ENCODE measurements around the gene SPG21. TPM values are rescaled to one million over a fixed set of nuclear protein-coding genes. Genes with fewer than 3 reads are reported as not detected.

SPG21 gene
- polyA plus RNA-seq: 67.6 and 67.7 TPM in 2 replicates
- polyA minus RNA-seq: 62.6 and 63.8 TPM in 2 replicates

GRCh38 chr15:64989416-64990167 lies at the start of gene SPG21:
Gene SPG21 (minus strand): TSS chr15:64989914. CDS start chr15:64983569, 6,345 bp downstream.
- no peaks in the 10 kb centered on the region for H3K9me3 ChIP-seq (ENCODE audit: low read length)
- peak within 1 kb of the TSS; percentile 93 for H2AFZ ChIP-seq (ENCODE audit: low read depth, low read length)
- peak within 1 kb of the TSS; percentile 65 for H3K27ac ChIP-seq (ENCODE audit: low read length)
- TF ChIP-seq EZH2 (IDR thresholded peaks at IDR 0.05; ENCODE audit: borderline replicate concordance, insufficient read depth, low read length, poor library complexity, severe bottlenecking): no peak
- peak; percentile 60 for TF ChIP-seq POLR2AphosphoS5 (IDR thresholded peaks at IDR 0.05)
- TF ChIP-seq, protein P1, sequence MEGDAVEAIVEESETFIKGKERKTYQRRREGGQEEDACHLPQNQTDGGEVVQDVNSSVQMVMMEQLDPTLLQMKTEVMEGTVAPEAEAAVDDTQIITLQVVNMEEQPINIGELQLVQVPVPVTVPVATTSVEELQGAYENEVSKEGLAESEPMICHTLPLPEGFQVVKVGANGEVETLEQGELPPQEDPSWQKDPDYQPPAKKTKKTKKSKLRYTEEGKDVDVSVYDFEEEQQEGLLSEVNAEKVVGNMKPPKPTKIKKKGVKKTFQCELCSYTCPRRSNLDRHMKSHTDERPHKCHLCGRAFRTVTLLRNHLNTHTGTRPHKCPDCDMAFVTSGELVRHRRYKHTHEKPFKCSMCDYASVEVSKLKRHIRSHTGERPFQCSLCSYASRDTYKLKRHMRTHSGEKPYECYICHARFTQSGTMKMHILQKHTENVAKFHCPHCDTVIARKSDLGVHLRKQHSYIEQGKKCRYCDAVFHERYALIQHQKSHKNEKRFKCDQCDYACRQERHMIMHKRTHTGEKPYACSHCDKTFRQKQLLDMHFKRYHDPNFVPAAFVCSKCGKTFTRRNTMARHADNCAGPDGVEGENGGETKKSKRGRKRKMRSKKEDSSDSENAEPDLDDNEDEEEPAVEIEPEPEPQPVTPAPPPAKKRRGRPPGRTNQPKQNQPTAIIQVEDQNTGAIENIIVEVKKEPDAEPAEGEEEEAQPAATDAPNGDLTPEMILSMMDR (IDR thresholded peaks at IDR 0.05; ENCODE audit: poor library complexity, severe bottlenecking): no peak
- TF ChIP-seq EP300 (conservative IDR thresholded peaks at IDR 0.05; ENCODE audit: poor library complexity, severe bottlenecking): peak; percentile 62
- TF ChIP-seq SMC3 (conservative IDR thresholded peaks at IDR 0.05; ENCODE audit: poor library complexity): peak; percentile 50
- peak; percentile 94 for TF ChIP-seq MXI1 (conservative IDR thresholded peaks at IDR 0.05; ENCODE audit: poor library complexity, severe bottlenecking)
- TF ChIP-seq TAF1 (IDR thresholded peaks at IDR 0.05; ENCODE audit: low read depth): peak; percentile 71
- TF ChIP-seq, protein P2, sequence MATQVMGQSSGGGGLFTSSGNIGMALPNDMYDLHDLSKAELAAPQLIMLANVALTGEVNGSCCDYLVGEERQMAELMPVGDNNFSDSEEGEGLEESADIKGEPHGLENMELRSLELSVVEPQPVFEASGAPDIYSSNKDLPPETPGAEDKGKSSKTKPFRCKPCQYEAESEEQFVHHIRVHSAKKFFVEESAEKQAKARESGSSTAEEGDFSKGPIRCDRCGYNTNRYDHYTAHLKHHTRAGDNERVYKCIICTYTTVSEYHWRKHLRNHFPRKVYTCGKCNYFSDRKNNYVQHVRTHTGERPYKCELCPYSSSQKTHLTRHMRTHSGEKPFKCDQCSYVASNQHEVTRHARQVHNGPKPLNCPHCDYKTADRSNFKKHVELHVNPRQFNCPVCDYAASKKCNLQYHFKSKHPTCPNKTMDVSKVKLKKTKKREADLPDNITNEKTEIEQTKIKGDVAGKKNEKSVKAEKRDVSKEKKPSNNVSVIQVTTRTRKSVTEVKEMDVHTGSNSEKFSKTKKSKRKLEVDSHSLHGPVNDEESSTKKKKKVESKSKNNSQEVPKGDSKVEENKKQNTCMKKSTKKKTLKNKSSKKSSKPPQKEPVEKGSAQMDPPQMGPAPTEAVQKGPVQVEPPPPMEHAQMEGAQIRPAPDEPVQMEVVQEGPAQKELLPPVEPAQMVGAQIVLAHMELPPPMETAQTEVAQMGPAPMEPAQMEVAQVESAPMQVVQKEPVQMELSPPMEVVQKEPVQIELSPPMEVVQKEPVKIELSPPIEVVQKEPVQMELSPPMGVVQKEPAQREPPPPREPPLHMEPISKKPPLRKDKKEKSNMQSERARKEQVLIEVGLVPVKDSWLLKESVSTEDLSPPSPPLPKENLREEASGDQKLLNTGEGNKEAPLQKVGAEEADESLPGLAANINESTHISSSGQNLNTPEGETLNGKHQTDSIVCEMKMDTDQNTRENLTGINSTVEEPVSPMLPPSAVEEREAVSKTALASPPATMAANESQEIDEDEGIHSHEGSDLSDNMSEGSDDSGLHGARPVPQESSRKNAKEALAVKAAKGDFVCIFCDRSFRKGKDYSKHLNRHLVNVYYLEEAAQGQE (IDR thresholded peaks at IDR 0.05; ENCODE audit: borderline replicate concordance): peak; percentile 39
- peak; percentile 12 for TF ChIP-seq RAD21 (conservative IDR thresholded peaks at IDR 0.05)
- H3K36me3 ChIP-seq (ENCODE audit: insufficient read depth, low read length): peaks cover 3% of the 10 kb centered on the region
- no peaks in the 10 kb centered on the region for H3K9me2 ChIP-seq (ENCODE audit: insufficient read depth, low read length)
- no peaks in the 10 kb centered on the region for H4K20me1 ChIP-seq (ENCODE audit: insufficient read depth)
- peak within 1 kb of the TSS; percentile 87 for H3K4me3 ChIP-seq (ENCODE audit: low read length)
- peak within 1 kb of the TSS; percentile 81 for H3K9ac ChIP-seq (ENCODE audit: low read length)
- no peaks in the 10 kb centered on the region for H3K27me3 ChIP-seq (ENCODE audit: insufficient read depth, low read depth, low read length)
- H3F3A ChIP-seq (ENCODE audit: insufficient read depth, low read length, poor library complexity, severe bottlenecking): no peaks in the 10 kb centered on the region
- peaks cover 14% of the 10 kb centered on the region for H3K79me2 ChIP-seq (replicated peaks; ENCODE audit: insufficient read depth, low read length)
- H3K4me2 ChIP-seq (ENCODE audit: low read length): peak within 1 kb of the TSS; percentile 96

DNA sequence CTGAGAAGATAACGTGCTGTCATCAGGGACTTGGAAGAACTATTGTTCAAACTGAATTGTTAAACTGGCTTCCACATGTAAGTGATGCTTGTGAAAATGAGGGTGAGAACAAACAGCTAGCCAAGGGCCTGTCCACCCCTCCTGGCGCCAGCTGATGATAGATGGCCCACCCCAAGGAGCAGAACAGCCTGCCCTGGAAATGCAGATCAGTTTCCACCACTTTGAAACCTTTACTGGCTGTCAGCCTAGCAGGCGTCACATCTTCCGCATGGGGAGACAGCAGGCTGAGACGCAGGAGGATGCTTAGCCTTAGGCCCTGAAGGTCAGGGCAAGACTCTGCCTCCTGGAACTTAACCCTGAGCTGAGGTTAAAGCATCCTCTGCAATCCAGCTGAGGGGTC lies 49.1 kb upstream of the SPG21 start:
- Histone ChIP-seq H3K4me3 (ENCODE audit: low read length) (no peak overlapping the region), H3K9me3 (ENCODE audit: low read length) (no peaks in the 10 kb centered on the region), H3K4me2 (ENCODE audit: low read length) (no peak overlapping the region), H3K27me3 (ENCODE audit: insufficient read depth, low read depth, low read length) (no peaks in the 10 kb centered on the region), H4K20me1 (ENCODE audit: insufficient read depth) (no peaks in the 10 kb centered on the region), H3K79me2 (replicated peaks; ENCODE audit: insufficient read depth, low read length) (no peaks in the 10 kb centered on the region), H3K9ac (ENCODE audit: low read length) (no peak overlapping the region), H3K27ac (ENCODE audit: low read length) (no peak overlapping the region), H3F3A (ENCODE audit: insufficient read depth, low read length, poor library complexity, severe bottlenecking) (no peaks in the 10 kb centered on the region), H2AFZ (ENCODE audit: low read depth, low read length) (no peak overlapping the region), H3K36me3 (ENCODE audit: insufficient read depth, low read length) (no peaks in the 10 kb centered on the region), H3K9me2 (ENCODE audit: insufficient read depth, low read length) (no peaks in the 10 kb centered on the region)
- TF ChIP-seq RAD21 (conservative IDR thresholded peaks at IDR 0.05): no peak
- TF ChIP-seq TAF1 (IDR thresholded peaks at IDR 0.05; ENCODE audit: low read depth): no peak
- TF ChIP-seq EZH2 (IDR thresholded peaks at IDR 0.05; ENCODE audit: borderline replicate concordance, insufficient read depth, low read length, poor library complexity, severe bottlenecking): no peak
- TF ChIP-seq, protein P2 (IDR thresholded peaks at IDR 0.05; ENCODE audit: borderline replicate concordance): no peak
- TF ChIP-seq MXI1 (conservative IDR thresholded peaks at IDR 0.05; ENCODE audit: poor library complexity, severe bottlenecking): no peak
- TF ChIP-seq SMC3 (conservative IDR thresholded peaks at IDR 0.05; ENCODE audit: poor library complexity): no peak
- no peak for TF ChIP-seq EP300 (conservative IDR thresholded peaks at IDR 0.05; ENCODE audit: poor library complexity, severe bottlenecking)
- TF ChIP-seq, protein P1 (IDR thresholded peaks at IDR 0.05; ENCODE audit: poor library complexity, severe bottlenecking): no peak
- TF ChIP-seq POLR2AphosphoS5 (IDR thresholded peaks at IDR 0.05): no peak
